HG03520 (cell line): Measurements from ENCODE around the gene ZBTB34.

Source experiments
- ATAC-seq: cut with Tn5 transposase; IDR thresholded peaks from one replicate; pipeline ENCODE4 v1.9.1; 2021; ENCODE audit warnings: mild to moderate bottlenecking, moderate library complexity; ENCODE audit not compliant: unreplicated experiment

ZBTB34 gene

GRCh38 chr9:126915846-126916543 is 55.6 kb downstream of the ZBTB34 start:
- no peak for ATAC-seq

DNA sequence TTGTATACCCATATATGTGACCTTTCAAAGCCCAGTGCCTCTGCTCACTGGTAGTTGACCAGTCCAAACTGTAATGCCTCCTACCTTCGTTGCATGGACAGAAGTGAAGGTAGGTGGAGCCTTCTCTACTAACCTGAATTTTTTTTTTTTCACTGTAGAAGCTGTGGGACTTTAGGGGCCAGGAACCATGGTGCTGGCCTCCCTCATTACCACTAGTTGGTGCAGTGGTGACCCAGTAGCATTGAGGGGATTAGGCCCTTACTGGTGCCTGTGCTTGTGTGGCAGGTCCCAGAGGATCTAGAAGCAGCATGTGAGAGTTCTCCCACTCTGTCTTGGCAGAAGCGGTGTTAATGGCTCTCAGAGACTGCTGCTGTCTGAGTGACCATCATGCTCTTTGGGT is 56.5 kb downstream of the ZBTB34 start:
- no peak for ATAC-seq

DNA sequence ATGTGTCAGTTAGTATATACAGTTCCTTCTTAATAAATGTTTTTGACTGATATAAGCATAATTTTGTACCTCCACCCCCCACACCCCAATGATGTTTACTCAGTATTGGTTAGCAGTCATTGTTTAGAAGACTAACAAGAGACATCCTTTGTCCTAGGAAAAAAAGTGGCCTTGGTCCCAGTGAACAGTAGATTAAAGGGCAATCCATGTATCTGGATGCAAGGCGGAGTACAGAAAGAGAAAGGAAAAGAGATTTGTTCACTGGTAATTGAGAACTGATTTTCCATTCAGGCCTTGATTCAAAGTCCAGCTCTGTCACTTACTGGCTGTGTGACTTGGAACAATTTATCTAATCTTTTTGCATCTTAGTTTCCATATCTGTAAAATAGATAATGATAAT is 58.8 kb downstream of the ZBTB34 start:
- ATAC-seq = no peak

GRCh38 chr9:126925876-126926275 is 65.4 kb downstream of the ZBTB34 start:
- ATAC-seq = no peak

DNA sequence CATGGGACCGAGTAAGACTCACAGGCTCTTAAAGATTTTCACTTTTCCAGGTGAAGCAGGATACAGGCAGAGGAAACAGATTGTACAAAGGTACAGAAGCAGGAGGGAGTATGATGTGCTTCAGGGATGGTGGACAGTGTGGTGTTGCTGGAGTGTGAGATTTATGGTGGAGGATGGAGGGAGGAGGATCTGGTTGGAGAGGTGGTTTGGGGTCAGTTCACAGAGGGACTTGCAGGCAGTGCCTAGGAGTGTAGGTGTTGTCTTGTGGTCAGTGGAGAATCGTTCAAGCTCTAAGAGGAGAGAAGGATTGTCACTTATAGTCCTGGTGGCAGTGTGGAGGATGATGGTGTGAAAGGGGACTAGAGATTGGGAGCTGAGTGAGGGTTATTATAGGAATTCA is 65.9 kb downstream of the ZBTB34 start:
- ATAC-seq = no peak

- ATAC-seq = no peak
Measured at GRCh38 chr9:126927419-126927818, 67.0 kb downstream of the ZBTB34 start.

DNA sequence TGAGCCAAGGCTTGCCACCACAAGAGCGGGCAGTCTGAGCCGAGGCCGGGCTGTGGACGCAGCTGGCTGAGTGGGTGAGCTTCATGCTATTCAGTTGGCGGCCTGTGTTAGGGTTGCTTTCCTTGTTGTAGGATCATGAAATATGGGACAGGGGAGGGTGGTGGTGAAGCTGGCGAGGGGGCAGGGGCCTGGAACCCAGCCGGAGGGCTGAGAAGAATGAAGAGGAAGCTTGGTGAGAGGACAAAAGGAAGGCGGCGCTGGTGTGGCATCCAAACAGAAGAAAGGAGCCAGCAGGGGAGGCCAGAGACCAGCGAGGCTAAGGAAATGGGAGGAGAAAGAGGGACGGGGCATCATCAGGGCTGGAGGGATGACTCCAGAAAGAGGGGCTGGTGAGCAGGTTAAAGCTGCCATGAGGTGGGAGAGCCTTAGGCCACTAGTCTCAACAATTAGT is 72.5 kb downstream of the ZBTB34 start:
- ATAC-seq = no peak

- no peak for ATAC-seq
Measured at GRCh38 chr9:126933334-126933980, 73.0 kb downstream of the ZBTB34 start.

GRCh38 chr9:126934441-126934840 is 74.0 kb downstream of the ZBTB34 start:
- no peak for ATAC-seq
